DND-41 (cell line): ENCODE measurements around the gene IFT80.
A peak's percentile ranks its signal among the peaks of the same experiment; 100 is the strongest.

ENCODE experiments used
- ATAC-seq: fragments of 200-7000 bp; cut with Tn5 transposase; 3 replicates; pipeline ENCODE4 v1.9.1; 2021; ENCODE audit warnings: low read depth; ENCODE audit not compliant: insufficient read depth
- DNase-seq: peaks from one replicate; pipeline ENCODE4 v3.0.0-alpha.2; 2020
- H2AFZ ChIP-seq: 2 replicates; pipeline ENCODE4 v1.6.0; 2012; ENCODE audit warnings: low read depth, low read length
- H3K27ac ChIP-seq: 2 replicates; pipeline ENCODE4 v1.5.1; 2012; ENCODE audit warnings: low read length, inconsistent platforms
- H3K27me3 ChIP-seq: fragments of 200-600 bp; sonication (generic); 2 replicates; pipeline ENCODE4 v1.6.0; 2012; ENCODE audit warnings: low read length, mild to moderate bottlenecking, inconsistent platforms; ENCODE audit not compliant: insufficient read depth, poor library complexity
- H3K36me3 ChIP-seq: 2 replicates; pipeline ENCODE4 v1.5.1; 2012; ENCODE audit warnings: low read length, inconsistent platforms; ENCODE audit not compliant: insufficient read depth
- H3K4me1 ChIP-seq: 2 replicates; pipeline ENCODE4 v1.5.1; 2012; ENCODE audit warnings: mild to moderate bottlenecking, low read length; ENCODE audit not compliant: insufficient read depth
- H3K4me2 ChIP-seq: 2 replicates; pipeline ENCODE4 v1.6.0; 2012; ENCODE audit warnings: mild to moderate bottlenecking, moderate library complexity, low read length, inconsistent platforms; ENCODE audit not compliant: insufficient read depth
- H3K4me3 ChIP-seq, 2 experiments: fragments of 200-600 bp in 1 of 2; shearing (Covaris generic) in 1 of 2; 2 replicates each; pipeline ENCODE4 v1.5.1; 2012 to 2016; ENCODE audit warnings: inconsistent platforms in 2 of 2, low read length in 2 of 2, mild to moderate bottlenecking in 2 of 2, low read depth in 1 of 2, moderate library complexity in 1 of 2
- H3K79me2 ChIP-seq: 2 replicates; pipeline ENCODE4 v1.6.0; 2012; ENCODE audit warnings: low read length, inconsistent platforms; ENCODE audit not compliant: insufficient read depth
- H3K9ac ChIP-seq: 2 replicates; pipeline ENCODE4 v1.6.0; 2012; ENCODE audit warnings: low read depth, mild to moderate bottlenecking, inconsistent platforms, low read length, moderate library complexity
- H3K9me3 ChIP-seq: 2 replicates; pipeline ENCODE4 v1.5.1; 2012; ENCODE audit warnings: low read length, moderate library complexity, mild to moderate bottlenecking, inconsistent platforms; ENCODE audit not compliant: insufficient read depth, severe bottlenecking
- H4K20me1 ChIP-seq: 2 replicates; pipeline ENCODE4 v1.6.0; 2012; ENCODE audit warnings: low read length; ENCODE audit not compliant: insufficient read depth
- CTCF ChIP-seq: IDR thresholded peaks from 2 replicates; pipeline ENCODE4 v1.5.1; 2012; ENCODE audit warnings: borderline replicate concordance, low read length, moderate library complexity, mild to moderate bottlenecking; ENCODE audit not compliant: poor library complexity, severe bottlenecking; ENCODE audit errors: extremely low read depth
- EZH2 ChIP-seq: IDR thresholded peaks from 3 replicates; pipeline ENCODE4 v1.6.1; 2012; ENCODE audit warnings: borderline replicate concordance, low read depth, mild to moderate bottlenecking, moderate library complexity, low read length, inconsistent platforms; ENCODE audit not compliant: severe bottlenecking

IFT80 gene

DNA sequence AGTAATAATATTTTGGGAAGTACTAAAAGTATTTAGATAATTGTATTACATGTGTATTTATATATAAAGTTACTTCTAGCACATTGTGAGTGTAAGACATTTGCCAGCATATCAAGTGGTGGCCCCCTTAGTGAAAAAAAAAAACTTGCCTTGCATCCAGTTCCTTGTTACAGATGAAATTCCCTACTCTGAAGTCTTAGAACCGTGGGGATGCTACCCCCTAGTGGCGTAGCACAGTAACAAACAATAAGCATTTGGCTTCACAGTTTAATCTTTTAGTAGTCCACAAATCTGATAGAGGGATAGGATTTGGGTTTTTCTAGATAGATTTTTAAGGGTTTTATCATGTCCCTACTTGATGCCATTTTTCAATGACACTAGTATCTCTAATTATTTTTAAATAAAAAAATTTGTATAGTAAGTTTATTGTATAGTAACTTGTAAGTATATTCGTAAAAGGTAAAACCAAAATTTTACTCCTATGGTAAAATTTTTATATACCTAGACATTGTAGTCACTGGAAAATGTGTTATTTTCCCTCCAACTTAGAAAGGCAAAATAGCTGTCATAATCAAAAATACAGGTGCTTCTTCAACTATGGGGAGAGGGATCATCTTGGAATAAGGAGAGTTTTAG lies 14.7 kb upstream of the IFT80 start:
- H3K36me3 ChIP-seq, result peaks cover 96% of the 10 kb centered on the region
- ATAC-seq, result peak; percentile 85

GRCh38 chr3:160412477-160412876 lies 13.5 kb upstream of the IFT80 start:
- Histone ChIP-seq H3K27me3 (no peaks in the 10 kb centered on the region), H3K9me3 (no peaks in the 10 kb centered on the region), H3K27ac (no peak overlapping the region), H3K9ac (no peak overlapping the region), H3K36me3 (peaks cover 96% of the 10 kb centered on the region), H3K4me3 (no peak overlapping the region), H3K4me1 (peaks cover 6% of the 10 kb centered on the region; the same call in 1 of the 2 replicates), H3K4me2 (no peak overlapping the region), H3K79me2 (peaks cover 98% of the 10 kb centered on the region), H2AFZ (no peak overlapping the region), H4K20me1 (peaks cover 51% of the 10 kb centered on the region; the same call in 1 of the 2 replicates)
- no peak for DNase-seq
- no peak for TF ChIP-seq CTCF
- TF ChIP-seq EZH2, result no peak
- ATAC-seq, result no peak

More for the DNA sequence above, 14.7 kb upstream of the IFT80 start:
- peaks cover 95% of the 10 kb centered on the region for H3K79me2 ChIP-seq
- H3K4me2 ChIP-seq, result no peak overlapping the region
- no peaks in the 10 kb centered on the region for H3K9me3 ChIP-seq
- H3K4me1 ChIP-seq, result peaks cover 6% of the 10 kb centered on the region; the same call in 1 of the 2 replicates
- no peak overlapping the region for H3K27ac ChIP-seq
- H2AFZ ChIP-seq, result no peak overlapping the region
- TF ChIP-seq EZH2 (no peak), CTCF (peak; percentile 85)
- peak; percentile 75 for DNase-seq
- no peak overlapping the region for H3K4me3 ChIP-seq
- no peak overlapping the region for H3K9ac ChIP-seq
- H4K20me1 ChIP-seq, result peaks cover 47% of the 10 kb centered on the region; the same call in 1 of the 2 replicates
- no peaks in the 10 kb centered on the region for H3K27me3 ChIP-seq

DNA sequence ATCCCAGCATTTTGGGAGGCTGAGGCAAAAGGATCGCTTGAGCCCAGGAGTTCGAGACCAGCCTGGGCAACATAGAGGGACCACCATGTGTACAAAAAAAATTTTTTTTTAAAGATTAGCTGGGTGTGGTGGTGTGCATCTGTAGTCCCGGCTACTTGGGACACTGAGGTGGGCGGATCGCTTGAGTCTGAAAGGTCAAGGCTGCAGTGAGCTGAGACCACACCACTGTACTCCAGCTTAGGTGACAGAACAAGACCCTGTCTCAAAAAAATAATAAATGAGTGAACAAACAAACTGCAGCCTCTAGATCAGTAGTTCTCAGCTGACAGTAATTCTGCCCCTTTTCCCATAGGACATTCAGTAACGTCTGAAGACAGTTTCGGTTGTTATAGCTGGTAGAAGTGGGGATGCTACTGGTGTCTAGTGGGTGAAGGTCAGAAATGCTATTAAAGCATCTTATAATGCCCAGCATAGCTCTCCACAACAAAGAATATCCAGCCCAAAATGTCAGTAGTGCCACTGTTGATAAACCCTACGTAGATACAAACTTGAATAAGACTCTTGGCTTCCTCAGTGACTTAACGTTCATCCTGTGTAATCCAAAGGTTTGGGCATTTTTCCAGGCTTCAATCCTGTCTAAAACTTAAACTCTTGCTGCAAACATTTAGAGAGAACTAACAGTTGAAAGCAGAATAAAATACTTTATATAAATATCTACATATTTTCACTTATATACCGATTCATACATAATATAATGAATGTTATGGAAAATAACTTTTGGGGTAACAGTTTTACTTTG lies 11.0 kb upstream of the IFT80 start:
- Histone ChIP-seq H3K79me2 (peaks cover 99% of the 10 kb centered on the region), H3K4me3 (no peak overlapping the region), H3K27me3 (no peaks in the 10 kb centered on the region), H3K4me1 (peaks cover 19% of the 10 kb centered on the region; the same call in 1 of the 2 replicates), H4K20me1 (peaks cover 59% of the 10 kb centered on the region; the same call in 1 of the 2 replicates), H3K9me3 (no peaks in the 10 kb centered on the region), H3K36me3 (peaks cover 96% of the 10 kb centered on the region), H3K4me2 (no peak overlapping the region), H3K9ac (no peak overlapping the region), H3K27ac (no peak overlapping the region), H2AFZ (no peak overlapping the region)
- DNase-seq (no peak), ATAC-seq (0 out of 3 replicates have a peak, but pooled peaks have one; percentile 12)
- TF ChIP-seq CTCF (no peak), EZH2 (no peak)
